ENCODE measurements around the gene MACROH2A2. TPM values are rescaled to one million over a fixed set of nuclear protein-coding genes. Genes with fewer than 3 reads are reported as not detected.

The MACROH2A2 gene
- total RNA-seq, 1 donor from 2014 or later: 8.2 TPM

GRCh38 chr10:70145166-70145665 lies 92.6 kb downstream of the MACROH2A2 start:
- no peaks in the 10 kb centered on the region for H3K9me3 ChIP-seq
- H3K36me3 ChIP-seq: peaks cover 2 to 11% of the 10 kb centered on the region in 2 donors
- intact Hi-C loops (cut with DNase I): loop anchor here (5.0 kb wide), 1 partner anchor 87 kb away; the partner anchor contains the start of gene PPA1
- peak overlapping the region; percentile 87 to 95 for H3K4me3 ChIP-seq
- TF ChIP-seq CTCF (IDR thresholded peaks at IDR 0.05): no peak
- H3K4me1 ChIP-seq: peaks cover 0 to 16% of the 10 kb centered on the region in 2 donors
- H3K27me3 ChIP-seq: no peaks in the 10 kb centered on the region
- no peak for DNase-seq (ENCODE audit: low spot score in 2 of 2)
- H3K27ac ChIP-seq: peak overlapping the region; percentile 87 to 88

GRCh38 chr10:70145666-70146488 lies 93.2 kb downstream of the MACROH2A2 start:
- peaks cover 0 to 16% of the 10 kb centered on the region in 2 donors for H3K4me1 ChIP-seq
- peak; percentile 52 to 62 (median 61) for TF ChIP-seq CTCF (IDR thresholded peaks at IDR 0.05)
- peaks cover 8 to 18% of the 10 kb centered on the region in 2 donors for H3K36me3 ChIP-seq
- no peaks in the 10 kb centered on the region for H3K9me3 ChIP-seq
- peak overlapping the region; percentile 87 to 95 for H3K4me3 ChIP-seq
- no peaks in the 10 kb centered on the region for H3K27me3 ChIP-seq
- H3K27ac ChIP-seq: peak overlapping the region; percentile 87 to 88
- peak in 1 of 2 donors; percentile 81 for DNase-seq (ENCODE audit: low spot score in 2 of 2)
- intact Hi-C loops (cut with DNase I): loop anchor here (1.0 to 5.0 kb wide), 4 partner anchors 14 to 86 kb away; partner anchors contain the start of genes AIFM2, PPA1 and SAR1A

- Histone ChIP-seq H3K4me1 (peaks cover 0 to 16% of the 10 kb centered on the region in 2 donors), H3K4me3 (peak within 1 kb of the TSS; percentile 87 to 95), H3K9me3 (no peaks in the 10 kb centered on the region), H3K27ac (peak within 1 kb of the TSS; percentile 87 to 88), H3K36me3 (peaks cover 15 to 21% of the 10 kb centered on the region in 2 donors), H3K27me3 (no peaks in the 10 kb centered on the region)
- peak; percentile 67 to 88 (median 79) for TF ChIP-seq CTCF (IDR thresholded peaks at IDR 0.05)
- DNase-seq (ENCODE audit: low spot score in 2 of 2): peak; percentile 87 to 98
- intact Hi-C loops (cut with DNase I): loop anchor here (1.0 to 5.0 kb wide), 4 partner anchors 14 to 86 kb away; partner anchors contain the start of genes AIFM2, PPA1 and SAR1A
Observed at GRCh38 chr10:70146489-70147258, 94.0 kb downstream of the MACROH2A2 start, which contains the start of gene TYSND1. TYSND1 (minus strand) TSS chr10:70146700; CDS start chr10:70146586, 114 bp downstream.

- H3K27ac ChIP-seq: peak overlapping the region; percentile 77 to 87
- no peaks in the 10 kb centered on the region for H3K27me3 ChIP-seq
- TF ChIP-seq CTCF (IDR thresholded peaks at IDR 0.05): no peak
- H3K4me1 ChIP-seq: peaks cover 0 to 16% of the 10 kb centered on the region in 2 donors
- intact Hi-C loops (cut with DNase I): loop anchor here (5.0 kb wide), 1 partner anchor 85 kb away; the partner anchor contains the start of gene PPA1
- peak overlapping the region; percentile 87 to 95 for H3K4me3 ChIP-seq
- no peaks in the 10 kb centered on the region for H3K9me3 ChIP-seq
- DNase-seq (ENCODE audit: low spot score in 2 of 2): no peak
- H3K36me3 ChIP-seq: peaks cover 21 to 27% of the 10 kb centered on the region in 2 donors
Observed at GRCh38 chr10:70147259-70147625, 94.6 kb downstream of the MACROH2A2 start.

GRCh38 chr10:70148516-70148915 lies 95.9 kb downstream of the MACROH2A2 start:
- H3K36me3 ChIP-seq: peaks cover 34 to 39% of the 10 kb centered on the region in 2 donors
- intact Hi-C loops (cut with DNase I): loop anchor here (5.0 kb wide), 1 partner anchor 84 kb away; the partner anchor contains the start of gene PPA1
- no peak for TF ChIP-seq CTCF (IDR thresholded peaks at IDR 0.05)
- H3K4me3 ChIP-seq: no peak overlapping the region
- no peak overlapping the region for H3K27ac ChIP-seq
- no peaks in the 10 kb centered on the region for H3K27me3 ChIP-seq
- DNase-seq (ENCODE audit: low spot score in 2 of 2): no peak
- H3K9me3 ChIP-seq: no peaks in the 10 kb centered on the region
- peaks cover 0 to 16% of the 10 kb centered on the region in 2 donors for H3K4me1 ChIP-seq

Data from ascending aorta (tissue), 2 donors.